Upper lobe of left lung (tissue), 4 donors: Measurements from ENCODE around the gene ITGBL1.

Experiments
- EP300 ChIP-seq, 4 donors: sonication (generic); formaldehyde crosslinking; IDR thresholded peaks; one replicate each; pipeline ENCODE4 v1.5.1; 2017; ENCODE audit warnings: antibody characterized with exemption in 4 of 4, control low read depth in 2 of 4
- POLR2A ChIP-seq, 4 donors: fragments of 450-650 bp; IDR thresholded peaks; one replicate each; pipeline ENCODE4 v1.5.1; 2016 to 2017; ENCODE audit warnings: antibody characterized with exemption in 4 of 4, mild to moderate bottlenecking in 2 of 4
- POLR2AphosphoS5 ChIP-seq, 2 donors: sonication (generic); formaldehyde crosslinking; IDR thresholded peaks; one replicate each; pipeline ENCODE4 v1.5.1; 2017; ENCODE audit warnings: antibody characterized with exemption in 2 of 2
- TF ChIP-seq, protein P1 (sequence below), 6 experiments: fragments of 450-650 bp in 4 of 6; fragments of 200-600 bp in 2 of 6; sonication (generic) in 2 of 6; IDR thresholded peaks; one replicate each; pipeline ENCODE4 v1.5.1; 2016 to 2019; ENCODE audit warnings: antibody characterized with exemption in 6 of 6

DNA sequence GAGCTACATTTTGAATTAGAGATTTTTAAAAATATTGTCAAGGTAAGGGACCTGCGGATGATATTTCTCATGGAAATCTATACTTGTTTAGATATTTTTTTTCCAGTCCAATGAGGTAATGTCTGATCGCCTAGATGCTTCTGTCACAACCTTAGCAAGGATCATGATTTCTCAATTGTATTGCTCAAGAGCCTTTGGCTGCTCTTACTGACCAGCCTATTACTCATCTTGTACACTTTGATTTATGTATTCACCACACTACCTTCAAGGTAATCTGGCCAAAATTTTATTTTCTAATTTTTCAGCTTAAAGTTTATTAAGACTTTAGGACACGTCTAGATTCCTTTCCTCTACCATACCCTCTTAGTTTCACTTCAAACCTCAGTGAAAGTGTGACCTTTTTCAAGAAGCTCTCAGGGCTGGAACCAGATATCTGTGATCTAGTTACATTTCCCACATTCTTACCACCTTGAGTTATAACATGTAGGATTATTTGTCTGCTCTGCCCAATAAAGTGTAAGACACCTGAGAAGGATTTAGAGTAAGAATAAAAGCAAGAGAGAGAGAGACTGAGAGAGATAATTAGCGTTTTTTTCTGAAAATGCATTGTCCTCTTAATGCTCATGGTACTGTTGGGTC, 197.1 kb downstream of the ITGBL1 start:
- TF ChIP-seq, protein P1, sequence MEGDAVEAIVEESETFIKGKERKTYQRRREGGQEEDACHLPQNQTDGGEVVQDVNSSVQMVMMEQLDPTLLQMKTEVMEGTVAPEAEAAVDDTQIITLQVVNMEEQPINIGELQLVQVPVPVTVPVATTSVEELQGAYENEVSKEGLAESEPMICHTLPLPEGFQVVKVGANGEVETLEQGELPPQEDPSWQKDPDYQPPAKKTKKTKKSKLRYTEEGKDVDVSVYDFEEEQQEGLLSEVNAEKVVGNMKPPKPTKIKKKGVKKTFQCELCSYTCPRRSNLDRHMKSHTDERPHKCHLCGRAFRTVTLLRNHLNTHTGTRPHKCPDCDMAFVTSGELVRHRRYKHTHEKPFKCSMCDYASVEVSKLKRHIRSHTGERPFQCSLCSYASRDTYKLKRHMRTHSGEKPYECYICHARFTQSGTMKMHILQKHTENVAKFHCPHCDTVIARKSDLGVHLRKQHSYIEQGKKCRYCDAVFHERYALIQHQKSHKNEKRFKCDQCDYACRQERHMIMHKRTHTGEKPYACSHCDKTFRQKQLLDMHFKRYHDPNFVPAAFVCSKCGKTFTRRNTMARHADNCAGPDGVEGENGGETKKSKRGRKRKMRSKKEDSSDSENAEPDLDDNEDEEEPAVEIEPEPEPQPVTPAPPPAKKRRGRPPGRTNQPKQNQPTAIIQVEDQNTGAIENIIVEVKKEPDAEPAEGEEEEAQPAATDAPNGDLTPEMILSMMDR (IDR thresholded peaks at IDR 0.05) = no peak
- TF ChIP-seq EP300 (IDR thresholded peaks at IDR 0.05) = no peak
- no peak for TF ChIP-seq POLR2AphosphoS5 (IDR thresholded peaks at IDR 0.05)
- TF ChIP-seq POLR2A (IDR thresholded peaks at IDR 0.05) = no peak
